ENCODE measurements around the gene CA7. TPM values are rescaled to one million over a fixed set of nuclear protein-coding genes. Genes with fewer than 3 reads are reported as not detected.

The CA7 gene
- total and polyA plus RNA-seq, 4 donors, result not detected

GRCh38 chr16:66843191-66843590 is 1.0 kb upstream of the CA7 start:
- whole genome bisulfite sequencing, result 96% methylated on average over 2 of the region's 2 CpGs
- Histone ChIP-seq H3K4me3 (ENCODE audit: low read depth in 1 of 3, low read length in 3 of 3) (no peak overlapping the region), H3K4me1 (ENCODE audit: control insufficient read depth in 4 of 4, insufficient read depth in 4 of 4, low read length in 3 of 4) (peaks cover 5 to 9% (median 8%) of the 10 kb centered on the region in 4 donors), H3K27ac (ENCODE audit: low read depth in 1 of 2, low read length in 2 of 2) (no peak overlapping the region), H3K9ac (ENCODE audit: low read depth in 1 of 2, low read length in 2 of 2) (no peak overlapping the region), H3K27me3 (ENCODE audit: control insufficient read depth in 4 of 4, insufficient read depth in 4 of 4, low read length in 3 of 4) (peaks cover 2 to 5% (median 4%) of the 10 kb centered on the region in 4 donors), H3K36me3 (ENCODE audit: control insufficient read depth in 4 of 4, insufficient read depth in 3 of 4, low read depth in 1 of 4, low read length in 3 of 4) (no peaks in the 10 kb centered on the region), H3K9me3 (ENCODE audit: control insufficient read depth in 4 of 4, low read length in 3 of 4) (no peaks in the 10 kb centered on the region)
- no peak for DNase-seq (ENCODE audit: low spot score)
- TF ChIP-seq HNF4G (IDR thresholded peaks at IDR 0.05), result no peak
- TF ChIP-seq EGR1 (IDR thresholded peaks at IDR 0.05; ENCODE audit: low read depth in 2 of 2), result no peak
- no peak for TF ChIP-seq HNF4A (conservative IDR thresholded peaks at IDR 0.05)
- TF ChIP-seq JUND (IDR thresholded peaks at IDR 0.05), result no peak
- no peak for TF ChIP-seq ATF3 (IDR thresholded peaks at IDR 0.05)
- TF ChIP-seq REST (IDR thresholded peaks at IDR 0.05), result no peak
- TF ChIP-seq GABPA (IDR thresholded peaks at IDR 0.05 in 1 of 2, conservative IDR thresholded peaks at IDR 0.05 in 1 of 2), result no peak
- no peak for TF ChIP-seq MAX (IDR thresholded peaks at IDR 0.05)
- no peak for TF ChIP-seq RXRA (IDR thresholded peaks at IDR 0.05)
- no peak for TF ChIP-seq RAD21 (IDR thresholded peaks at IDR 0.05)
- no peak for TF ChIP-seq ZBTB33 (IDR thresholded peaks at IDR 0.05)
- TF ChIP-seq FOXA1 (IDR thresholded peaks at IDR 0.05), result no peak
- TF ChIP-seq CTCF (IDR thresholded peaks at IDR 0.05; ENCODE audit: low read depth, low read length, missing input control), result no peak
- TF ChIP-seq SP1 (IDR thresholded peaks at IDR 0.05), result no peak
- TF ChIP-seq YY1 (IDR thresholded peaks at IDR 0.05), result no peak
- no peak for TF ChIP-seq NR2F2 (IDR thresholded peaks at IDR 0.05)
- no peak for TF ChIP-seq FOXA2 (IDR thresholded peaks at IDR 0.05)
- TF ChIP-seq TAF1 (conservative IDR thresholded peaks at IDR 0.05), result no peak
